GM19239 (cell line): ENCODE data around the gene SOWAHD.
"Not testable (repeated sequence)": the region's sequence is repeated elsewhere in the genome, so short reads cannot be mapped to it uniquely, and the experiment has no call there.

Experiments
- DNase-seq: peaks from one replicate; pipeline ENCODE4 v3.0.0; 2011; ENCODE audit warnings: low spot score; ENCODE audit not compliant: insufficient read length
- FAIRE-seq: peaks from 2 replicates; lab custom pipeline; 2011; peaks lifted over from hg19 to GRCh38; lab: Jason Lieb, UNC

SOWAHD gene, protein sequence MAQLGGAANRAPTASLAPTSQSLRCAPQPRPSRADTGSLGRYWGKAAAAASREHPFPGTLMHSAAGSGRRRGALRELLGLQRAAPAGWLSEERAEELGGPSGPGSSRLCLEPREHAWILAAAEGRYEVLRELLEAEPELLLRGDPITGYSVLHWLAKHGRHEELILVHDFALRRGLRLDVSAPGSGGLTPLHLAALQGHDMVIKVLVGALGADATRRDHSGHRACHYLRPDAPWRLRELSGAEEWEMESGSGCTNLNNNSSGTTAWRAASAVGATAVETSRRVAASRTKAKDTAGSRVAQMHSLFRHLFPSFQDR

GRCh38 chrX:119757979-119758730 is at the start of gene SOWAHD:
Gene SOWAHD, plus strand, starts transcription at chrX:119758588. Its CDS starts 80 bp downstream, at chrX:119758668.
- no peak for DNase-seq
- FAIRE-seq: peak; percentile 86

GRCh38 chrX:119708936-119709335 is 49.5 kb upstream of the SOWAHD start:
- no peak for DNase-seq
- peak; percentile 40 for FAIRE-seq

DNA sequence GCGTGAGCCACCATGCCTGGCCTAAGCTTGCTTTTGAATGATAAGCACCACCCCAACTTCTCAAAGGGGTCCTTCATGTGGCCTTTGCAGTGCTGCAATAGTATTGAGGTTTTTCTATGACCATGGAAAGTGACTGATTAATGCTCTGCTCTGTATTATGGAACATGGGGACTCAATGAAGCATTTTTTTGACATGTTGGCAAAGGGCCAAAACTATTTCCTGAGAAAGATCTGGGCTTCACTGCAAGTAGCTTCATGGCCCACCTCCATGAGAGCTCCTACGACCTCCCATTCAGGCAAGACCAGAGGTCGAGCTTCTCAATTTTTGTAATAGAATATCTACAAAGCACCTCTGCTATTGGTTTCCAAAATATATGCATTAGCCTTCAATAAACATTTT is 48.8 kb upstream of the SOWAHD start:
- DNase-seq (no peak), FAIRE-seq (no peak)

- DNase-seq (no peak), FAIRE-seq (no peak)
These were observed 36.9 kb upstream of the SOWAHD start for GRCh38 chrX:119721487-119721886.

GRCh38 chrX:119721926-119722325 is 36.5 kb upstream of the SOWAHD start:
- FAIRE-seq: no peak
- DNase-seq: no peak

GRCh38 chrX:119726900-119727555 is 31.4 kb upstream of the SOWAHD start:
- FAIRE-seq (no peak), DNase-seq (no peak)

DNA sequence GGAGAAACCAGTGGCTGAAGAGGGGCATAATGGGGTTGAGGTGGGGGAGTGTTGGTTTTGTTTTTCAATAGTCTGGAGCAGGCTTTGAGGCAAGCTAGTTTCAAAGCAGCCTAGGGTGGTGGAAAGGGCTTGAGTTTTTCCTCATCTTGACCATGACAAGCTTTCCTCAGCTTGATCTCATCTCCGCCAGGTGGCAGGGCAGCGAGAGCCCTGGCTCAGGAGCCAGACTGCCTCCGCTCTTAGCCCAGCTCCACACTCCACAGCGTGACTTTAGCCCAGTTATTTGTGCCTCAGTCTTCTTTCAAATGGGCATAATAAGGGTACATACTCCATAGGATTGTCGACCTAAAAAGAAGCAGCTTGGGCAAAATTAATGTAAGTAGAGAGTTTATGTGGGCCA is 29.9 kb upstream of the SOWAHD start:
- FAIRE-seq (no peak), DNase-seq (no peak)

DNA sequence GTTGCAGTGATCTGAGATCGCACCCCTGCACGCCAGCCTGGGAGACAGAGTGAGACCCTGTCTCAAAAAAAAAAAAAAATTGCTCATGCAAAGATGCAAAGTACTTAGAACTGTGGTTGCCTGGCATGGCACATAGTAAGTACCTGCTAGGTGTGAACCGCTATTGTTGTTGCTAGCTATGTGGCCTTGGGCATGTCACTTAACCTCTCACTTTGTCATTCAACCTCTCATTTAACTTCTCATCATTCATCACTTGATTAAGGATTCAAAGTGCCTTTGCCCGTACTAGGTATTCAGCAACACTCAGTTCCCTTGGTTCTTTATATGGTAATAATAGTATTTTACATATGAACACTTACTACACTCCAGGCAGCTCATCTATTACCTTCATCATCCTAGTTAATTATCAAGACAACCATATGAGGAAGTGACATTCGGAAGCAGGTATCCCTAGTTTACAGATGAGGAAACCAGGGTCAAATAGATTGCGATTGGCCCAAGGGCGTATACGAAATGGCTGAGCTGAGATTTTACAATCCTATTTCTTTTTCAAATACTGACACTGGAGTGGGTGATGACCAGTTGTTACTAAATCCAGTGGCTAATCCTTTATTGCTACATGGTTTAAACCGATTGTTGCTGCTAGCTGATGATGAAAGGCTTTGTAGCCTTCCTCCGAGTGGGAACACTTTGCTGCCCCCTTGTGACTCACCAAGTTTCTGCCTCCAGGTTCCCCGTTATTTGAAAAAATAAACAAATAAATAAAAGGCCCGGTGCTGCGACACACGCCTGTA is 28.8 kb upstream of the SOWAHD start:
- FAIRE-seq (peak; percentile 90), DNase-seq (peak; percentile 32)

- no peak for FAIRE-seq
- DNase-seq: no peak
These were observed 23.5 kb upstream of the SOWAHD start for GRCh38 chrX:119734897-119735339.

DNA sequence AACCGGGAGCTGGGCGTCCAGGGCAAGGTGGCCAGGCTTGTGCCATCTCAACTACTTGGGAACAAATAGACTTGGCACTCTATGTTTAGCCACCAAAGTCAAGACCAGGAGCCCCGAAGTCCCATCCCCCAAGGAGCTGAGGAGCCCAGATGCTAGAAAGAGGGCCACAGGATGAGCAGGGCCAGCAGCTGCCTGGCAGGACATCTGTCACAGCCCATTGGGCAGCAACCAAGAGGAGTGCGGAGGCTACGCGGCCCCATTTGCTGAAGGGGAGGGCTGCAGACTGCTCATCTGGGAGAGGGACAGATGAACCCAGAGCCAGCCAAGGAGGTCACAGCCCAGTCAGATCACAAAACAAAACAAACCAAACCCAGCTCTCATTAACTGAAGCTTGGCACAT is 22.9 kb upstream of the SOWAHD start:
- DNase-seq (no peak), FAIRE-seq (no peak)

GRCh38 chrX:119736206-119736764 is 22.1 kb upstream of the SOWAHD start:
- DNase-seq (no peak), FAIRE-seq (no peak)

DNA sequence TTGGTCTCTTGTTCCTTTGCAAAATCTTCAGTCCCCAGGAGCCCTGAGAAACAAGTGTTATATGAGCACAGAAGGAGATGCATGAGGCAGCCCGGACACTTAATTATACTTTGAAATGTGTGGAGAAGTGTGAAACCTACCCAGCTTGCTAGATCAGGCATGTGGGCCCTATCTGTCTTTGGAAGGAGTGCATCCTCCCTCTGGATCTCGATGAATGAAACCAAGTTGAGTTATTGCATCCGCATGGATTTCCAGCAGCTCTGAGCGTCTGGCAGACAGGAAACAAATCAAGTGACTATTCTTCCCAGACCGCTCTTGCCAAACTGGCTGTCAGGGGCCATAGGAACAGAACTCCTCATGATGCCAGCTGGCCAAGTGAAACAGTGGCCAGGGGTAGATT is 19.6 kb upstream of the SOWAHD start:
- no peak for DNase-seq
- no peak for FAIRE-seq

GRCh38 chrX:119745283-119745848 is 13.0 kb upstream of the SOWAHD start:
- FAIRE-seq (no peak), DNase-seq (no peak)

DNA sequence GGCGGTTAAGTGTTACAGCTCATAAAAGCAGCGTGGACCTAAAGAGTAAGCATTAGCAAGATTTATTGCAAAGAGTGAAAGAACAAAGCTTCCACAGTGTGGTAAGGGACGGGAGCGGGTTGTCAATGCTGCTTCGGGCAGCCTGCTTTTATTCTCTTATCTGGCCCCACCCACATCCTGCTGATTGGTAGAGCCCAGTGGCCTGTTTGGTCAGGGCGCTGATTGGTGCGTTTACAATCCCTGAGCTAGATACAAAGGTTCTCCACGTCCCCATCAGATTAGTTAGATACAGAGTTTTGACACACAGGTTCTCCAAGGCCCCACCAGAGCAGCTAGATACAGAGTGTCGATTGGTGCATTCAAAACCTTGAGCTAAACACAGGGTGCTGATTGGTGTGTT is 8.3 kb upstream of the SOWAHD start:
- not testable (repeated sequence) for FAIRE-seq, DNase-seq

GRCh38 chrX:119750751-119751150 is 7.6 kb upstream of the SOWAHD start:
- not testable (repeated sequence) for FAIRE-seq, DNase-seq

DNA sequence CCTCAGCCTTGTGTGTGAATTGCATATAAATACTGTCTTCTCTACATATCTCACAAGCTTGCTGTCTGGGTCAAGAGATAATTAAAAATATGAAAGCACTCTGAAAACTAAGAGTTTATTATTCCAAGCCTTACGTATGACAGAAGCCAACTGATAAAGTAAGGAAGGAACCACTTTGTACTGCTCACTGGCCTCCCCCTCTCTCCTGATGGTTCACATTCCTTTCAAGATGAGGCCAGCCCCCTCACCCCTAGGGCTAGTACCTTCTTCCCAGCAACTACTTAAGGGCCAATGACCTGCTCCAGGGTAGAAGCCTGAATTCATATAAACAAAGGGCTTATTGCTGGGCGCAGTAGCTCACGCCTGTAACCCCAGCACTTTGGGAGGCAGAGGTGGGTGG is 5.4 kb upstream of the SOWAHD start:
- DNase-seq: no peak
- no peak for FAIRE-seq

DNA sequence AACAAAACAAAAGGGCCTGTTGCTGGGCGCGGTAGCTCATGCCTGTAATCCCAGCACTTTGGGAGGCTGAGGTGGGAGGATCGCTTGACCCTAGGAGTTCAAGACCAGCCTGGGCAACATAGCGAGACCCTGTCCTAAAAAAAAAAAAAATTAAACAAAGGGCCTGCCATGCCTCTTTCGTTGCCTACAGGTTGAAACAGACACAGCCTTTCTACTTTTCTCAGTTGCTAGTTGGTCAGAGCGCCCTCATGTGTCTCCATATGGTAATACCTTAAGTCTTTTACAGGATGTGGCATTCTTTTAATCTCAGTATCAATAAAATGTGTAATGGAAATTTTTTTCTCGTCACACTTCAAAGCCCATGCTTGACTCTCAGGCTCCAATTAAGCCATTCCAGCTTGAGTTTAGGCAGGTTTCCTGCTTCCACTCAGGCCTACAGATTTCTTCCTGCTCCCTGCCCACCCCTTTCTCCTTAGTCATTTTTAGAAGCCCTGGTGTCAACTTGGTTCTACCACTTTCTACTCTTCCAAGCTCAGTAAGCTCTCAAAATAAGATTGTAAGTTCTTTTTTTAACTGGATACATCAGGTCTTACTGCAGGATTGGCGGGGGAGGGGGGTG is 4.6 kb upstream of the SOWAHD start:
- DNase-seq (no peak), FAIRE-seq (peak; percentile 95)

GRCh38 chrX:119755981-119756533 is 2.3 kb upstream of the SOWAHD start:
- FAIRE-seq (peak; percentile 100), DNase-seq (peak; percentile 44)
